ENCODE measurements around the gene DCAF15.
"Not testable (repeated sequence)": the region's sequence is repeated elsewhere in the genome, so short reads cannot be mapped to it uniquely, and the experiment has no call there.

Gene DCAF15, protein sequence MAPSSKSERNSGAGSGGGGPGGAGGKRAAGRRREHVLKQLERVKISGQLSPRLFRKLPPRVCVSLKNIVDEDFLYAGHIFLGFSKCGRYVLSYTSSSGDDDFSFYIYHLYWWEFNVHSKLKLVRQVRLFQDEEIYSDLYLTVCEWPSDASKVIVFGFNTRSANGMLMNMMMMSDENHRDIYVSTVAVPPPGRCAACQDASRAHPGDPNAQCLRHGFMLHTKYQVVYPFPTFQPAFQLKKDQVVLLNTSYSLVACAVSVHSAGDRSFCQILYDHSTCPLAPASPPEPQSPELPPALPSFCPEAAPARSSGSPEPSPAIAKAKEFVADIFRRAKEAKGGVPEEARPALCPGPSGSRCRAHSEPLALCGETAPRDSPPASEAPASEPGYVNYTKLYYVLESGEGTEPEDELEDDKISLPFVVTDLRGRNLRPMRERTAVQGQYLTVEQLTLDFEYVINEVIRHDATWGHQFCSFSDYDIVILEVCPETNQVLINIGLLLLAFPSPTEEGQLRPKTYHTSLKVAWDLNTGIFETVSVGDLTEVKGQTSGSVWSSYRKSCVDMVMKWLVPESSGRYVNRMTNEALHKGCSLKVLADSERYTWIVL
- total RNA-seq: 73.9 to 124 (median 107) reads per million in 4 experiments

DNA sequence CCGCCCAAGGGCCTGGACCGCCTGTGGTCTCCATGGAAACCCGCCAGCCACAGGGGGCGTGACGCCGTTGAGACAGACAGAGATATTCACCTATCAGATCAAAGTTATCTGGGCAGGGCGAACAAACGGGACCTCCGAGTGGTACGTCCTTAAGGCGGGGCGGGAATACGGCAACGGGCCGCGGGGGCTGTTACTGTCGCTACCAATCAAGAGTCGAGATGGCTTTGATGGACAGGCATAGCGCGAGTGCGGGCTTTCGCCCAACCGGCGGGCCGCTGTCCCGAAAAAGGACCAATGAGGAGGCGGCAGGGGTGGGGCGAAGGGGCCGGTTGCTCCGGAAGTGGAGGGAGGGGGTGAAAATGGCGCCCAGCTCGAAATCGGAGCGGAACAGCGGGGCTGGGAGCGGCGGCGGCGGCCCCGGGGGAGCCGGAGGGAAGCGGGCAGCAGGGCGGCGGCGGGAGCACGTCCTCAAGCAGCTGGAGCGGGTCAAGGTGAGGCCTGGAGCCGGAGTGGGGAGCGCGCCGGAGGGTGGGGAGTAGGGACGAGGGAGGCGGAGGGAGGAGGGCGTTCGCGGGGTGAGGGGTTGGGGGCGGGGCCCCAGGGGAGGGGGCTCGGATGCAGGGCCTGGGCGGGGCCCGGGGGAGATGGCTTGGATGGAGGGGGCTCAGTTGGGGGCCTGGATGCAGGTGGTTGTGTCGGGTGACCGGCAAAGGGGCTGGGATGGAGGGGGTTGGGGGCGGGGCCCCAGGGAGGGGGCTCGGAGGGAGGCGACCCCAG, at the start of gene DCAF15:
DCAF15 (plus strand) TSS at position 356 of the 777 bp plus-strand sequence; CDS start at position 360, 4 bp downstream.
- DNase-seq: peak; percentile 98

DNA sequence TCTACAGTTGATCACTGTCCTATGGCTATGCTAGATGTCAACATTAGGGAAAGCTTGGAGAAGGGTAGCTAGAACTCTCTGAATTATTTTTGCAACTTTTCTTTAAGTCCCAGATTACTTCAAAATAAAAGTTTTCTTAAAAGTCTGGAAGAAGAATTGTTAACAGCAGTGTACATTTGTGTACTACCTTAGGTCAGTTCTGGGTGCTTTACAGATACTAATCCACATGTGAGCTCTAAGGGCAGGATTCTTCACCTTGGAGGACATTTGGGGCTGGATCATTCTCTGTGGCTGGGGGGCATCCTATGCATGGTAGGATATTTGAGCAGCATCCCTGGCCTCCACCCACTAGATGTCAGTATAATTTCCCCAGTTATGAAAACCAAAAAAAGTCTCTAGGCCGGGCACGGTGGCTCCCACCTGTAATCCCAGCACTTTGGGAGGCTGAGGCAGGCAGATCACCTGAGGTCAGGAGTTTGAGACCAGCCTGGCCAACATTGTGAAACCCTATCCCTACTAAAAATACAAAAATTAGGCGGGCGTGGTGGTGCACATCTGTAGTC, 49.2 kb upstream of the DCAF15 start:
- DNase-seq: no peak

DNA sequence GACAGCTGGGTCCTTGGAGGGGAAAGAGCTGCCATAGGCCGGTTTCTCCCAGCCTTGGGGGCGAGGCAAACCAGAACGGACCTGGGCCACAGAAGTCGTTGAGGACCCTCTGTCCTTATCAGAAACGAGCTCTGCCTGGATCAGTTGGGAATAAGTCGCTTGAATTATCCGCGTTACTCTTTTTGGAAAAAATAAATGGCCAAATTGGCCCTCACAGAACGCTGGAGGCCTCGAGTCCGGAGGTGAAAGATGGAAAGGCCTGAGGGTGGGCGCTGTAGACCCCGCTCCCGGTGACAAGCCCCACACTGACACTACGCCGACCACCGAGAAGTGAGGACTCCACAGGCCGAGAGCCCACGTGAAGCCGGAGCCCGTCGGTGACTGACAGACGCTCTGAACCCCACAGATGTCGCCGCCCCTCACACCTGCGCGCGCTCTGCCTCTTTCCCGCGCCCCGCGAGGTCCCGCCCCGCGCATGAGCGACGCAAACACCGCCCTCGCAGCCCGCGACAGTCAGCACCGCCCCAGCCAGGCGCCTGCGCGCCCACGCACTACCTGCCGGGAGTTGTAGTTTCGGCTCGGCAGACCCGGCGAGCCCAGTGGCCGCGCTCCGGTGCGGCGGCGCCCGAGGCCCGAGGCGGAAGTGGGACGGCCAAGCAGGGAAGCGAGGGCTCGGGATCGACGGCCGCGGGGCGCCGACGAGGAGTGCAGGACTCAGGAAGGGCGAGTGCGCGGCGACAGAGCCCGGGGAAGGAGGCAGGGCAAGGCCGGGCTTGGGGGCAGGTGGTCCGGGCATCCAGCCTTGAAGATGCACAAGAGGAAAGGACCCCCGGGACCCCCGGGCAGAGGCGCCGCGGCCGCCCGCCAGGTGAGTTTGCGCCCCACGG, 46.4 kb upstream of the DCAF15 start, which contains the start of the genes BRME1 and CC2D1A:
BRME1 (minus strand) TSS at position 484 of the 887 bp plus-strand sequence. CDS start 1,225 bp downstream, outside the sequence.
CC2D1A (plus strand) TSS at position 568 of the 887 bp plus-strand sequence; CDS start at position 809, 241 bp downstream.
- DNase-seq: peak; percentile 90

DNA sequence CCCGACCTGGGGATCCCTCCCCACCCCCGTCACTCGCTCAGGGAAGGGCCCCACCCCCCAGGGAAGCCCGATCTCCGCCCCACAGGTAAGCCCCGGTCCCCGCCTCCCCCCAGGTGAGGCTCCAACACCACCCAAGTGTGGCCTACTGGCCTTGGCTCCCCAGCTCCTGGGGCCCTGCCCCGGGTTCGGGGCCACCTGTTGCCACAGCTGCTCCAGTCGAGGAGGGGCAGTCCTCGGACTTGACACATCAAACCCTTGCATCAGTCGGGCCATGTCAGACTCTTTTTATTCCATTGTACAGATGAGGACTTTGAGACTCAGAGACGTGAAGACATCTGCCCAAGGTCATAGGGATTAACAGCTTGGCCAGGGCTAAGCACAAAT, 45.8 kb upstream of the DCAF15 start:
- peak; percentile 29 for DNase-seq

DNA sequence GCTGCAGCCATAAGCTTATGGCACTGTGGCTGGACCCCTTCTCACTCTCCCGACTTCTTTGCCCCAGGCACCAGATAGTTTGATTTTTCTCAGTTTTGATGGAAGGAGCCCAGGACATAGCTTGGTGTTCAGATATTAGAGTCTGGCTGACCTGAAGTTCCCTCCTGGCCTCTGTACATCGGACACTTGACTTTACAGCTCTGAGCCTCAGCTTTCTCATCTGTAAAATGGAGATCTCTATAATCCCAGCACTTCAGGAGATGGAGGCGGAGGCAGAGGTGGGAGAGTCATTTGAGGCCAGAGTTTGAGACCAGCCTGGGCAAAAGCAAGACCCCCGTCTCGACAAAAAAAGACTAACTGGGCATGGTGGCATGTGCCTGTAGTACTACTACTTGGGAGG, 45.4 kb upstream of the DCAF15 start:
- DNase-seq: no peak

DNA sequence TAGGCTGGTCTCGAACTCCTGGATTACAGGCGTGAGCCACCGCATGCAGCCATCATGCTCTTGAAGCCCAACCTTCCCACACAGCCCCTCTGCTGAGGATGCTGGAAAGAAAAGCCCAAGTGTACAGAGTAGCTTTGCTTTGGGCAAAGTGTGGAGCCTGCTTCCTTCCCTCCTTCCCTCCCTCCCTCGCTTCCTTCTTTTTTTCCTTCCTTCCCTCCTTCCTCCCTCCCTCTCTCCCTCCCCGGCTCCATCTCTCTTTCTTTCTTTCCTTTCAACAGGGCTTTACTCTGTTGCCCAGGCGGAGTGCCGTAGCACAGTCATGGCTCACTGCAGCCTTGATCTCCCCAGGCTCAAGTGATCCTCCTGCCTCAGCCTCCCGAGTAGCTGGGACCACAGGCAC, 43.6 kb upstream of the DCAF15 start:
- no peak for DNase-seq

DNA sequence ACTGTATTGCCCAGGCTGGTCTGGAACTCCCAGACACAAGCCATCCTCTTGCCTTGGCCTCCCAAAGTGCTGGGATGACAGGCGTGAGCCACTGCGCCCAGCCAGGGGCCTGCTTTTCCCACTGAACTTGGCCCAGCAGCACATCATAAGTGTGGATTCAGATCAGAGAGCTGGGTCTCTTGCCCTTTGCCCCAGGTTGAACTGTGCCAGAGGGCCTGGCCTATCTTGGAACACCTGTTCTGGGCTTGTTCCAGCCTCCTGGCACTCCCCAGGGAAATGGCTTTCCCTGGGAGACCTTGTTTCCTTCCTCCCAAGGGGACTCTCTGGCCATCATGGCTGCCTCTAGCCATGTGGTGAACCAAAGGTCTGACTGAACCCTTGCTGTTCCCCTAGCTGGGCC, 42.9 kb upstream of the DCAF15 start:
- DNase-seq: no peak

DNA sequence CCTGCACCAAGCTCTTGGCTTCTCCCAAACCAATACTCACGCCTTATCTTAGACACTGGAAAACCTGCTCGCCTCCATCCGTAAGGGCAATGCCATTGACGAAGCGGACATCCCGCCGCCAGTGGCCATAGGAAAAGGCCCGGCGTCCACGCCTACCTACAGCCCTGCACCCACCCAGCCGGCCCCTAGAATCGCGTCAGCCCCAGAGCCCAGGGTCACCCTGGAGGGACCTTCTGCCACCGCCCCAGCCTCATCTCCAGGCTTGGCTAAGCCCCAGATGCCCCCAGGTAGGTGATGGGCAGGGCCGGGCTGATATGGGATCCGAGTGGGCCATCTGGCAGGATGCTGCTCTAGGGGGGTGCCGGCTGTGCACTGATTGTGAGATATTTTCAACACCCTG, 39.0 kb upstream of the DCAF15 start:
- no peak for DNase-seq

DNA sequence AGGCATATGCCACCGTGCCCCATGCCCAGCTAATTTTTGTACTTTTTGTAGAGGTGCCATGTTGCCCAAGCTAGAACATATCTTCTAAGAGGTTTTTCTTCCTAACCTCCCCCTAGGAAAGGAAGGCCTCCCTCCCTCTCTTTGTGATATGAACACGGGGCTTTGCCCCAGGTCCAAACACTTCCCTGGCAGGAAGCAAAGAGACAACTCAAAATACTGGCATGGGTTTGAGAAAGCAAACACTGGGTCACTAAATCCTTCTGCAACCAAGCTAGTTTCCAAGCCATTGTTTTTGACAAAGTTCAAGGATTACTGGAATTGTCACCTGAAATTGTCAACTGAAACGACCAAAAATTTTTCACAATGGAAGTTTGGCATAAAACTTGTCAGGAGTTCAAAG, 37.5 kb upstream of the DCAF15 start:
- DNase-seq: no peak

DNA sequence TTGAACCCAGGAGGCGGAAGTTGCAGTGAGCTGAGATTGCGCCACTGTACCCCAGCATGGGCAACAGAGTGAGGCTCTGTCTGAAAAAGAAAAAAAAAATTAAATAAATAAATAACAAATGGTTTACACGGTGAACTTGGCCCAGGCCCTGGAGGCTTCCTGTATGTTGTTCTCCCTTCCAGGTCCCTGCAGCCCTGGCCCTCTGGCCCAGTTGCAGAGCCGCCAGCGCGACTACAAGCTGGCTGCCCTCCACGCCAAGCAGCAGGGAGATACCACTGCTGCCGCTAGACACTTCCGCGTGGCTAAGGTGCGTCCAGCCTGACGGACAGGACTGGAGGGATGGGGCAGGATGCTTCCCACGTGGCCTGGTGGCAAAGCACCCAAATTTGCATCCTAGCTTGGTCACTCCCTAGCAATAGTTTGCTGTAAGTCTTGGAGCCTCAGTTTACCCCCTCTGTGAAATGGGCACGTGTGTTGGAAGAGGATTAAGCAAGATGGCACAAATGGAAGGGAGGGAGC, 34.4 kb upstream of the DCAF15 start:
- DNase-seq: no peak

DNA sequence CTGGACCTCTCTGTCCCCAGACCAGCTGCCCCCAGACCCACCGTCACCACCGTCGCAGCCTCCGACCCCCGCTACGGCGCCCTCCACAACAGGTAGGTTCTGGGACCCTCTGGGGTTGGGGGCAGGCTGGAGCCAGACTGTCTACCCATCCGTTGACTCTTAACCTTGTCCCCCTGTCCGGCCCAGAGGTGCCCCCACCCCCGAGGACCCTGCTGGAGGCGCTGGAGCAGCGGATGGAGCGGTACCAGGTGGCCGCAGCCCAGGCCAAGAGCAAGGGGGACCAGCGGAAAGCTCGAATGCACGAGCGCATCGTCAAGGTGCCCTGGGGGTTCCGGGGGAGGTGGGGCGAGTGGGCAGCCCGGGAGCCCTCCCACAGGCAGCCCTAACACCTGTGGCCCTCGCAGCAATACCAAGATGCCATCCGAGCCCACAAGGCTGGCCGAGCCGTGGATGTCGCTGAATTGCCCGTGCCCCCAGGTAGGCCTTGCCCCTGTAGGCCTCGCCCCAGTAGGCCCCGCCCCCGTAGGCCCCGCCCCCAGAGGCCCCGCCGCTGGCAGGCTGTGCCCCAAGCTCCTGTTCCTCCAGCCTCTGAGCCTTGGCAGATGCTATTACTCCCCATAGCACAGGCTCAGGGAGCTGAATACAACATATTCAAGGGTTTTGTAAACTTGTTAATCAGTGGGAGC, 33.4 kb upstream of the DCAF15 start:
- no peak for DNase-seq

DNA sequence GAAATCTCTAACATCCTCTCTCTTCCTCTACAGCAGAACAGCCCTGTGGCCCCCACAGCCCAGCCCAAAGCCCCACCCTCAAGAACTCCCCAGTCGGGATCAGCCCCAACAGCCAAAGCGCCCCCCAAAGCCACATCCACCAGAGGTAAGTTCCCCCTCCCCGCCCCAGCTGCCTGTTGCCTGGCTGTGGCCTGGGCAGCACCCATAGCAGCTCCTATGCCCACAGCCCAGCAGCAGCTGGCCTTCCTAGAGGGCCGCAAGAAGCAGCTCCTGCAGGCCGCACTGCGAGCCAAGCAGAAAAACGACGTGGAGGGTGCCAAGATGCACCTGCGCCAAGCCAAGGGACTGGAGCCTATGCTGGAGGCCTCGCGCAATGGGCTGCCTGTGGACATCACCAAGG, 31.8 kb upstream of the DCAF15 start:
- DNase-seq: no peak

DNA sequence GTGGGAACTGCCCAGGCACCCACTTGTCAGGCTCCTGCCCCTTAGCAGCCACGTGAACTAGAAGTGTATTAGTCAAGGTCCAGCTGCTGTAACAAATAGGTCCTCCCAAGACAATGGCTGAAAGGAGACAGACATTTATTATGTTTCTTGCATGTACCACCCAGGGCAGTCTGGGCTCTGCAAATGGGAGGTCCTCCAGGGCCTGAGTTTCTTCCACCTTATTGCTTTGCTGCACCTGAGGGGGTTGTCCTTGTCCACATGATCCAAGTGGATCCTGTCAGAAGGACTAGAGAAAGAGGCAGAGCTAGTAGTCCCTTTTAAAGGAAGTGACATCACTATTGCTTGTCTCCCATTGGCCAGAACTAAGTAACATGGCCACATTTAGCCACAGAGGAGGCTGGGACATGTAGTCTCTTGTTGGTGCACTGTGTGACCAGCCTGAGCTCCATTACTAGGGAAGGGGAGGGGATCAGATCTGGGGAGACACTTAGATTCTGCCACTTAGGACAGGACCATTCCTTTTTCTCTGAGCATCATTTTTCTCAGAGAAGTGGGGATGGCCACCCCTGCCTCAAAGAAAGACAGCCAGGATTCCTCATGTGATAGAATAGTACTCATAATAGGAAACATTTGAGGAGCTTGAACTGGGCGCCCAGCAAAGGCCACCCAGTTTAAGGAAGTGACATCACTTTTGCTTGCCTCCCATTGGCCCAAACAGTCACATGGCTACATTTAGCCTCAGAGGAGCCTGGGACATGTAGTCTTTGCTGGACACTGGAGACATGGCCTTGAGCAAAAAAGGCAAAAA, 31.2 kb upstream of the DCAF15 start:
- no peak for DNase-seq

DNA sequence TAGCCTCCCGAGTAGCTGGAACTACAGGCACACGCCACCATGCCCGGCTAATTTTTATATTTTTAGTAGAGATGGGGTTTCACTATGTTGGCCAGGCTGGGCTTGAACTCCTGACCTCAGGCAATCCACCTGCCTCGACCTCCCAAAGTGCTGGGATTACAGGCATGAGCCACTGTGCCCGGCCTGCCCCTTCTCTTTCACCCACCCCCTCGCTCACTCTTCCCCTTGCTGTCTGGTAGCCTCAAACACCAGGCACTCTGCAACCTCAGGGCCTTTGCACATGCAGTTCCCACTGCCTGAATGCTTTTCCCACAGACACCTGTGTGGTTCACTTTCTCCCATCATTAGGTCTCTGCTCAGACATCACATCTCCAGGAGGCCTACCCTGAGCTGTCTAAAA, 30.2 kb upstream of the DCAF15 start:
- not testable (repeated sequence) for DNase-seq

DNA sequence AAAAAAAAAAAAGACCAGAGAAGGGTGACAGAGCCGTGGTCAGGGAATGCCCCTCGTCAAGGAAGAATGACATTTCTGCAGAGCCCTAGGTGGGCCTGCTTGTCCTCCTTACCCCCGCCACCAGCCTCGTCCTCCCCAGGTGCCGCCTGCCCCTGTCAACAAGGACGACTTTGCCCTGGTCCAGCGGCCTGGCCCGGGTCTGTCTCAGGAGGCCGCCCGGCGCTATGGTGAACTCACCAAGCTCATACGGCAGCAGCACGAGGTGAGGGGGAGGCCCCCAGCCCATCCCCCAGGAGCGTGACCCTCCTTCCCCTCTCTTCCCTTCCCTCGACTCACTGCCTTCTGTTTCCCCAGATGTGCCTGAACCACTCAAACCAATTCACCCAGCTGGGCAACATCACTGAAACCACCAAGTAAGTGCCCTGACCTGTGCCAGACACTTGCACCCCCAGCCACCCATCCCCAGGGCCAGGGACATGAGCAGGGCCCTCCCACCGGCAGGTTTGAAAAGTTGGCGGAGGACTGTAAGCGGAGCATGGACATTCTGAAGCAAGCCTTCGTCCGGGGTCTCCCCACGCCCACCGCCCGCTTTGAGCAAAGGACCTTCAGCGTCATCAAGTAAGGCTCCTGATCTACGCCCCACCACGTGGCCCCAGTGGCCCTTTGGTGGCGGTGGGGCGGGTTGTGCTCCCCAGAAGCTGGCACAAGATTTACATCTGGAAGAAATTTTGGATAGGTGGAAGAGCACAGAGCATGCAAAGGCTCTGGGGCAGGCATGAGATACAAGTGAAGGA, 28.9 kb upstream of the DCAF15 start:
- no peak for DNase-seq

DNA sequence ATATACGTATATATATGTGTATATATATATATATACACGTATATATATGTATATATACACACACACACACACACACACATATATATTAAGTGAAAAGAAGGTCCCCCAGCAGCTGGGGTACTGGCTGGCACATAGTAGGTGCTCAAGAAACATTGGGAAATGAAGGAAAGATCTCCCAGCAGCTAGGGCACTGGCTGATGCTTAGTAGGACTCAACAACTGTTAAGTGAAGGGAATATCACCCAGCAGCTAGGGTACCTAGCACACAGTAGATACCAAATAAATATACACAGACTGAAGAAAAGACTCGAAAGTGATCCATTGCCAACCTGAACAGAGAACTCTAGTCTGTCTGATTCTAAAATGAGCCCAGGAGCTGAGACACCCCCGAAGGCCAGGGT, 26.3 kb upstream of the DCAF15 start:
- DNase-seq: no peak

DNA sequence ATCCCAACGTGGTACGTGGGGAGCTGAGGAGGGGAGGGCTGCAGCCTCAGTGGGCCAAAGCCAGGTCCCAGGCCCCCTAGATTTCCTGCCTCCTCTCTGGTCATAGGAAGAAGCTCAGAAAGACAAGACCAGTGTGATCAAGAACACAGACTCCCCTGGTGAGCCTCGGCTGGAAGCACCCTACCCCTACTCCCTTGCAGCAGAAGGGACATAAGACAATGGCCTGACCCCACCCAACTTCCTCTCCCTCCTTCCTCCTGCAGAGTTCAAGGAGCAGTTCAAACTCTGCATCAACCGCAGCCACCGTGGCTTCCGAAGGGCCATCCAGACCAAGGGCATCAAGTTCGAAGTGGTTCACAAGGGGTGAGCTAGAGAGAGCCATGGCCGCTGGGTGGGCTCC, 25.6 kb upstream of the DCAF15 start:
- no peak for DNase-seq

DNA sequence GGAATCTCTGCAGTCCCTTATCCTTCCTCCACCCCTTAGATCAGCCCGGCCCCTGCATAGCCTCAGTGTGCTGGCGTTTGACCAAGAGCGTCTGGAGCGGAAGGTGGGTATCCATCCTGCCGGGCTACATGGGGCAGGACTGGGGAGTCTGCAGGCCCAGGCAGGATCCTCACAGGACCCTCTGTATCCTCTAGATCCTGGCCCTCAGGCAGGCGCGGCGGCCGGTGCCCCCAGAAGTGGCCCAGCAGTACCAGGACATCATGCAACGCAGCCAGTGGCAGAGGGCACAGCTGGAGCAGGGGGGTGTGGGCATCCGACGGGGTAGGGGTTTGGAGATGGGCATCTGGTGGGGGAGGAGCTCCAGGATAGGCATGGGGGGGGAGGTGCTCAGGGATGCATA, 23.0 kb upstream of the DCAF15 start:
- no peak for DNase-seq

DNA sequence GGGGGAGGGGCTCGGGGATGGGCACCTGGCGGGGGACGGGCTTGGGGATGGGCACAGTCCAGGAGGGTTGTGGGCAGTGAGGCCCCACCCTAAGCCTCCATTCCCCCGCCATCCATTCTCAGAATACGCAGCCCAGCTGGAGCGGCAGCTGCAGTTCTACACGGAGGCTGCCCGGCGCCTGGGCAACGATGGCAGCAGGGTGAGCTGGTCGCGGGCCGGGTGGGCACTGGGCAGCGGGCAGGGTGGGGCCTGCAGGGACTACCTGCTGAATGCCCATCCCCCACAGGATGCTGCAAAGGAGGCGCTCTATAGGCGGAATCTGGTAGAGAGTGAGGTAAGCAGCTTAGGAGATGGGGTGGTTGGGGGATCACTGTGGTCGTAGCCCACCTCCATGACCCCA, 22.4 kb upstream of the DCAF15 start:
- DNase-seq: no peak
